HAP-1 (cell line): ENCODE data around the gene FCN1.

Experiments
- DNase-seq, 2 experiments: peaks; one replicate each; pipeline ENCODE4 v3.0.0-alpha.2; 2016 to 2020; ENCODE audit warnings: low spot score in 2 of 2
- H3K27me3 ChIP-seq: fragments of 250-450 bp; sonication (Bioruptor Pico); 2 replicates; pipeline ENCODE4 v1.5.1; 2020; ENCODE audit warnings: low read depth, mild to moderate bottlenecking, moderate library complexity
- H3K36me3 ChIP-seq: fragments of 250-450 bp; sonication (Bioruptor Pico); replicated peaks from 2 replicates; pipeline ENCODE4 v1.5.1; 2020; ENCODE audit warnings: mild to moderate bottlenecking
- H3K4me1 ChIP-seq: fragments of 250-450 bp; sonication (Bioruptor Pico); 2 replicates; pipeline ENCODE4 v1.5.1; 2020; ENCODE audit warnings: mild to moderate bottlenecking
- H3K4me3 ChIP-seq: fragments of 250-450 bp; sonication (Bioruptor Pico); 2 replicates; pipeline ENCODE4 v1.5.1; 2020; ENCODE audit warnings: mild to moderate bottlenecking, moderate library complexity
- H3K9me3 ChIP-seq: fragments of 250-450 bp; sonication (Bioruptor Pico); 2 replicates; pipeline ENCODE4 v1.5.1; 2020; ENCODE audit warnings: mild to moderate bottlenecking, moderate library complexity
- in situ Hi-C: fragments of 300-500 bp; cut with MboI; formaldehyde crosslinking; loops from 3 replicates; pipeline ENCODE4 v1.14.3; 2020; ENCODE audit warnings: low sequenced_read_pairs, inconsistent platforms, mixed read lengths

Gene FCN1

DNA sequence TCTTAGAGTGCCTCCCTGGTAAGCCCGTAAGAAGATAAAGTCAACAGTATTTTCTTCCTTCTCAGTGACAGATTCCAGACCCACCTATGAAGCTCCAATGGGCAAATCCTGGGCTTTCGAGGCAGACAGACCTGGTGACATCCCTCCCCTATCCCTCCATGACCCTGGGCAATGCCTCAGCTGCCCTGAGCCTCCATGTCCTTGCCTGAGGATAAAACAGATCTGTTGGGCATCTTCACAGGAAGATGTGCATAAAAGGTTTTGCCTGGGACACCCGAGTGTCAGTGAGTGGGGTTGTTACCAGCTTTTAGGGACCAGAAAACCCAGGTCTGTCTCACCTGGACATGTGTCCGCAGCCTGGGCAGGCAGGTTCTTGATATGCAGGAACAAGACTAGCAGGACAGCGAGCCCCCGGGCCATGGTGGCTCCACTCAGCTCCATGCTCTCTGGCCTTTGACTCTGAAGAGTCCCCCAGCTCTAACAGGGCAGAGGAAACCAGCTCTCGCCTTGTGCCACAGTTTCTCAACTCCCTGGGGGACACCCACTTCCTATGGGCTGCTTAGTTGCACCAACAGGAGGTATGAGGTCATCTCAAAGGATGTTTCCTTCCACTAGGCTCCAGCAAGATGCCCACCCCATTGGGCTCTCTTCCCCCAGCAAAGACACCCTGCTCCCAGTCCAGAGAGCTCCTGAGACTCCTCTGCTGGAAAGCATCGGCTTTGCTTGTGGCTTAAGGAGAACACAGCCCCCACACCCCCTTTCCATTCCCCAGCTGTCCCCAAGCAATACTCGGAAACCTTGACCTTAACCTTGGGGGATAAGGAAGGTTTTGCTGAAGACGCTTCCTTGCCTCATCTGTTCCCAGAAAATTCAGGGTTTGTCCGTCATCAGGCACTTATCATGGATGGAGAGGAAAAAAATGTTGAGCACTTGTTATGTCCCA, at the start of gene FCN1:
TSS of gene FCN1 (minus strand) at position 482 of the 943 bp plus-strand sequence. CDS start at position 441, 41 bp downstream.
- Histone ChIP-seq H3K27me3 (no peaks in the 10 kb centered on the region), H3K36me3 (no peaks in the 10 kb centered on the region), H3K9me3 (no peaks in the 10 kb centered on the region), H3K4me1 (no peaks in the 10 kb centered on the region), H3K4me3 (no peak within 1 kb of the TSS)
- in situ Hi-C loops: no loop called here
- no peak for DNase-seq

GRCh38 chr9:134966697-134967546, 49.2 kb upstream of the FCN1 start:
- no peaks in the 10 kb centered on the region for H3K36me3 ChIP-seq
- H3K4me3 ChIP-seq: no peak overlapping the region
- no peak for DNase-seq
- no peaks in the 10 kb centered on the region for H3K27me3 ChIP-seq
- no peaks in the 10 kb centered on the region for H3K4me1 ChIP-seq
- H3K9me3 ChIP-seq: peaks cover 6% of the 10 kb centered on the region
- in situ Hi-C loops: no loop called here

- in situ Hi-C loops: no loop called here
- Histone ChIP-seq H3K4me3 (no peak overlapping the region), H3K9me3 (peaks cover 6% of the 10 kb centered on the region), H3K4me1 (no peaks in the 10 kb centered on the region), H3K36me3 (no peaks in the 10 kb centered on the region), H3K27me3 (no peaks in the 10 kb centered on the region)
- DNase-seq: no peak
Measured at GRCh38 chr9:134966270-134966669, 48.6 kb upstream of the FCN1 start.

DNA sequence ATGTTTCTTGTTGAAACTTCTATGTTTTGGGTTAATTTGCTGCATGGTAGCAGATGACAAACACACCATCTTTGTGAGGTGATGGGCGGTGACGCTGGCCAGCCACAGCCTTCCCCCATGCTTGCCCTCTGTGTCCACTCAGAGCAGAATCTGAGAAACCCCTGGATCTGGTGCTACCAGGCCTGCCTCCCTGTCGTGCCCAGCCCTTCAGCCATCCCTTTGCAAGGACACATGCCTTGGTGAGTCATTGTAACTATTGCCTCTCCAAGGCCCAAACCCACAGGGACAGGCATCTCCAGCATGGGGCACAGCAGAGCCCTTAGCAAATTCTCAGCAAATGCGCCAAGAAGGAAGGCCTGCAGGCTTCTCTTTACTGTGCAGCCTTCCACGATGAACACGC, 48.1 kb upstream of the FCN1 start:
- DNase-seq: no peak
- H3K27me3 ChIP-seq: no peaks in the 10 kb centered on the region

DNA sequence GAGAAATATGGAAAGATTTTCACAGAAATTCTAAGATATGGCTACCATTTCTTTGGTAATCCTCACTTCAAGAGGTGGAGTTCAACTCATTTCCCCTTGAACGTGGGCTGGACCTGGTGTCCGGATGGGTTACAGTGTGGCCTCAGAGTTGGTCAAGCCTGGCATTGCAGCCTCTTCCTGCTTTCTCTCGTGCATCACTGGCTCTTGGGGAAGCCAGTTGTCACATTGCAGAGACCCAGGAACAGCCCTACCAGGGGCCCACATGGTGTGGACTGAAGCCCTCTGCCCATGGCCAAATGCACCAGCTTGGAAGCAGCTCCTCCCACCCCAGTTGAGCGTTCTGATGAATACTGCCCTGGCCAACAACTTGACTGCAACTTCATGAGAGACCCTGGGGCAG, 47.7 kb upstream of the FCN1 start:
- in situ Hi-C loops: no loop called here
- H3K27me3 ChIP-seq: no peaks in the 10 kb centered on the region
- H3K4me1 ChIP-seq: no peaks in the 10 kb centered on the region

More for the DNA sequence above, 48.1 kb upstream of the FCN1 start:
- in situ Hi-C loops: no loop called here
- peaks cover 6% of the 10 kb centered on the region for H3K9me3 ChIP-seq
- H3K4me3 ChIP-seq: no peak overlapping the region
- H3K4me1 ChIP-seq: no peaks in the 10 kb centered on the region
- no peaks in the 10 kb centered on the region for H3K36me3 ChIP-seq

DNA sequence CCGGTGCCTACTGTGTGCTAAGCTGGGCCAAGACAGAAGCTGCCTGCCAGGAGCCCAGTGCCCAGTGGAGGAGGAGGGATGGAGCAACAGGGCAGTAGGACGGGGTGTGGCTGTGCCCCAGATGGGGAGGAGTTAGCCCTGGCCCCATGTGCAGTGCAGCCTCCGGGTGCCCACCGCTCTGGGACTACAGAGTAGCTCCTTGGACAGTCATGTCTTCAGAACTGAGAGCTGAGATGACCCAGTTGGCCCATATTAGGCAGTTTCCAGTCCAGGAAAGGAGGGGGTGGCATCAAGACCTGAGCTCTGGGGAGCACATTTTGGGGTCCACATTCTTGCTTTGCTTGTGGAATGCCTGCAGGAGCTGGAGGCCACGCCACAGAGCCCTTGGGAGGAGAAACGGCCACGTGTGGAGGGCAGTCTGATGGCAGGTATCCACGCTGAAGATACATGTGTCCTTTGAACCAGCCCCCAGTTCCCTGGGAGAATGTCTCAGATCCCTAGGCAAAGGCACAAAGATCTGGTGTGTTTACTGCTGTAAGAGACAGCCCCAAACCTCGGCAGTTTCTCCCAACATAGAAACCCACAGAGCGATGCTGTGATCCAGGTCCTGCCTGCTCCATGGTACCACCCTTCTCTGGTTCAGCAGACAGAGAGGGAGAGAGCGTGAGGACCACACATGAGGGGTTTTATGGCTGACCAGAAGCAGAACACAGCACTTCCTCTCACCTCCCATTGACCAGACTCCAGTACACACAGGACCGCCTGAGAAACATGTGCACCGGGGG, 46.8 kb upstream of the FCN1 start:
- Histone ChIP-seq H3K27me3 (no peaks in the 10 kb centered on the region), H3K36me3 (no peaks in the 10 kb centered on the region), H3K4me1 (no peaks in the 10 kb centered on the region), H3K4me3 (no peak overlapping the region), H3K9me3 (no peaks in the 10 kb centered on the region)
- DNase-seq: no peak
- in situ Hi-C loops: no loop called here

More for the DNA sequence above, 47.7 kb upstream of the FCN1 start:
- no peak for DNase-seq
- Histone ChIP-seq H3K9me3 (peaks cover 6% of the 10 kb centered on the region), H3K36me3 (no peaks in the 10 kb centered on the region), H3K4me3 (no peak overlapping the region)

- no peaks in the 10 kb centered on the region for H3K27me3 ChIP-seq
- in situ Hi-C loops: no loop called here
- H3K4me1 ChIP-seq: no peaks in the 10 kb centered on the region
- H3K4me3 ChIP-seq: no peak overlapping the region
- no peaks in the 10 kb centered on the region for H3K36me3 ChIP-seq
- no peaks in the 10 kb centered on the region for H3K9me3 ChIP-seq
- no peak for DNase-seq
Measured at GRCh38 chr9:134963546-134963945, 45.8 kb upstream of the FCN1 start.

- Histone ChIP-seq H3K4me1 (no peaks in the 10 kb centered on the region), H3K9me3 (no peaks in the 10 kb centered on the region), H3K4me3 (no peak overlapping the region), H3K36me3 (no peaks in the 10 kb centered on the region), H3K27me3 (no peaks in the 10 kb centered on the region)
- DNase-seq: no peak
- in situ Hi-C loops: no loop called here
Measured at GRCh38 chr9:134962973-134963364, 45.3 kb upstream of the FCN1 start.

DNA sequence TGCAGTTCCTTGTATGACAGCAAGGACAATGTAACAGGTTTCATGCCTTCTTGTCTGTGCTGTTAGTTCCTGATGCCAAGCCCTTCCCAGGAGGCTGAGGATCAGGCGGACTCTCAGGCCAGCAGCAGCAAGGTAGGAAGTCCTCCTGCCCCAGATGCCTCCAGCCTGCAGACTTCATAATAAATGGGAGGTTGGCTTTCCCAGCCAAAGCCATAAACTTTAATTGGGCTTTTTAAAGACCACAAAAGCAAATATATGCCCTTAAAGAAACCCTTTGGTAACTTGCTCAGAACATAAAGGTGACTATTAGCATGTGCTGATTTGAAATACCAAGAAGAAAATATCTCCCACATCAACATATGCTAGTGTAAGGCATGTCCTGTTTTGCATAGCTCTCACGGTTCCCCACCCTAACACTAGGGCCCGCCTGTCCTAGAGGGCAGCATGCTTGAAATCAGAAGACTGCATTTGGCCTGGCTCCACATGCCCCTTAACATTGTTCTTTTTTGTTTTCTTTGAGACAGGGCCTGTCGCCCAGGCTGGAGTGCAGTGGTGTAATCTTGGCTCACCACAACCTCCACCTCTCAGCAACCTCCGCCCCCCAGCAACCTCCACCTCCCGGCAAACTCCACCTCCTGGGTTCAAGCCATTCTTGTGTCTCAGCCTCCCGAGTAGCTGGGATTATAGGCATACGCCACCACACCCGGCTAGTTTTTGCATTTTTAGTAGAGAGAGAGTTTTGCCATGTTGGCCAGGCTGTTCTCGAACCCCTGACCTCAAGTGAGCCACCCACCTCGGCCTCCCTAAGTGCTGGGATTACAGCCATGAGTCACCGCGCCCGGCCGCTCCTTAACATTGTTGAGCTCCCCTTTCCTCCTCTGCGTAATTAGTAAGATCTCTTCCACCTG, 44.6 kb upstream of the FCN1 start:
- DNase-seq: no peak
- no peaks in the 10 kb centered on the region for H3K36me3 ChIP-seq

GRCh38 chr9:134961331-134962064, 43.8 kb upstream of the FCN1 start:
- Histone ChIP-seq H3K9me3 (no peaks in the 10 kb centered on the region), H3K27me3 (no peaks in the 10 kb centered on the region), H3K4me1 (no peaks in the 10 kb centered on the region), H3K36me3 (no peaks in the 10 kb centered on the region), H3K4me3 (no peak overlapping the region)
- DNase-seq: no peak
- in situ Hi-C loops: no loop called here

More for the DNA sequence above, 44.6 kb upstream of the FCN1 start:
- no peaks in the 10 kb centered on the region for H3K9me3 ChIP-seq
- no peaks in the 10 kb centered on the region for H3K27me3 ChIP-seq
- H3K4me1 ChIP-seq: no peaks in the 10 kb centered on the region
- in situ Hi-C loops: no loop called here
- no peak overlapping the region for H3K4me3 ChIP-seq

GRCh38 chr9:134960701-134961181, 43.0 kb upstream of the FCN1 start:
- DNase-seq: no peak
- in situ Hi-C loops: no loop called here

DNA sequence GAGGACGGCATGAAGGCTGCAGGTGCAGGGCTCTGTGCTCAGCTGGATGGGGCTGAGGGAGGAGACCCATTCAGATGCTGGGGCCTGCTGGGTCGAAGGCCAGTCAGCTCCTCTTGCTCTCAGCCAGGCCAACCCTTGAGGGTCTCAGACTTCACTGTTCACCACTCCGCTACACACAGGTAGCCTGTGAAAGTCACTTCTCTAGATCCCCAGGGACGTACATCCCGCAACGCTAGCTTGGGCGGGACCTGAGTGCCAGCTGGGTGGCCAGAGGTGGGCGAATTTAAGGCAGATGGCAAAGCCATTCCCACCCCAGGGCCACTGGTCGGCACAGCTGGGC, 42.2 kb upstream of the FCN1 start:
- no peak for DNase-seq
- Histone ChIP-seq H3K36me3 (no peaks in the 10 kb centered on the region), H3K9me3 (no peaks in the 10 kb centered on the region), H3K4me3 (no peak overlapping the region), H3K4me1 (no peaks in the 10 kb centered on the region), H3K27me3 (no peaks in the 10 kb centered on the region)
- in situ Hi-C loops: no loop called here

More at GRCh38 chr9:134960701-134961181, 43.0 kb upstream of the FCN1 start:
- Histone ChIP-seq H3K36me3 (no peaks in the 10 kb centered on the region), H3K27me3 (no peaks in the 10 kb centered on the region), H3K4me3 (no peak overlapping the region), H3K4me1 (no peaks in the 10 kb centered on the region), H3K9me3 (no peaks in the 10 kb centered on the region)
